LHCN-M2 (cell line): ENCODE data around the gene EPN2. TPM values are rescaled to one million over a fixed set of nuclear protein-coding genes. Genes with fewer than 3 reads are reported as not detected.
"Not testable (repeated sequence)": the region's sequence is repeated elsewhere in the genome, so short reads cannot be mapped to it uniquely, and the experiment has no call there.

Experiments used
- DNase-seq: peaks from one replicate; pipeline ENCODE4 v3.0.0-alpha.2; 2012; ENCODE audit warnings: low read depth
- total RNA-seq: library from RNA; depleted of rRNA; stranded (reverse); fragments of >200 nt; gene quantifications from 2 replicates; pipeline ENCODE4 v1.2.3, GENCODE V29; 2014

Gene EPN2
- total RNA-seq, 1 experiment from 2014 or later = 28.1 TPM

GRCh38 chr17:19265755-19266154 is 28.6 kb downstream of the EPN2 start:
- DNase-seq = no peak

- DNase-seq = no peak
These were observed 31.4 kb downstream of the EPN2 start for GRCh38 chr17:19268611-19269010.

GRCh38 chr17:19269106-19269505 is 31.9 kb downstream of the EPN2 start:
- no peak for DNase-seq

GRCh38 chr17:19269641-19270040 is 32.5 kb downstream of the EPN2 start:
- DNase-seq = no peak

GRCh38 chr17:19270347-19270703 is 33.2 kb downstream of the EPN2 start:
- DNase-seq = no peak

- DNase-seq = no peak
These were observed 33.8 kb downstream of the EPN2 start for GRCh38 chr17:19270704-19271611.

GRCh38 chr17:19271780-19272357 is 34.7 kb downstream of the EPN2 start:
- no peak for DNase-seq

GRCh38 chr17:19273731-19274130 is 36.6 kb downstream of the EPN2 start:
- peak; percentile 21 for DNase-seq

- DNase-seq = peak; percentile 76
These were observed 37.7 kb downstream of the EPN2 start for GRCh38 chr17:19274893-19275292.

- no peak for DNase-seq
These were observed 38.4 kb downstream of the EPN2 start for GRCh38 chr17:19275457-19276127.

GRCh38 chr17:19278284-19278683 is 41.1 kb downstream of the EPN2 start:
- not testable (repeated sequence) for DNase-seq

- DNase-seq = no peak
These were observed 41.6 kb downstream of the EPN2 start for GRCh38 chr17:19278729-19279128.

- no peak for DNase-seq
These were observed 44.0 kb downstream of the EPN2 start for GRCh38 chr17:19281161-19281560.

GRCh38 chr17:19284005-19284959 is 47.1 kb downstream of the EPN2 start:
- no peak for DNase-seq

GRCh38 chr17:19285213-19285900 is 48.2 kb downstream of the EPN2 start:
- DNase-seq = no peak

- no peak for DNase-seq
These were observed 49.7 kb downstream of the EPN2 start for GRCh38 chr17:19286751-19287341.

GRCh38 chr17:19287651-19288050 is 50.5 kb downstream of the EPN2 start:
- DNase-seq = no peak

GRCh38 chr17:19288453-19288852 is 51.3 kb downstream of the EPN2 start:
- no peak for DNase-seq

- no peak for DNase-seq
These were observed 53.0 kb downstream of the EPN2 start for GRCh38 chr17:19290066-19290705.
